ENCODE measurements around the gene PTRHD1.
"Not testable (repeated sequence)": the region's sequence is repeated elsewhere in the genome, so short reads cannot be mapped to it uniquely, and the experiment has no call there.

PTRHD1 gene

DNA sequence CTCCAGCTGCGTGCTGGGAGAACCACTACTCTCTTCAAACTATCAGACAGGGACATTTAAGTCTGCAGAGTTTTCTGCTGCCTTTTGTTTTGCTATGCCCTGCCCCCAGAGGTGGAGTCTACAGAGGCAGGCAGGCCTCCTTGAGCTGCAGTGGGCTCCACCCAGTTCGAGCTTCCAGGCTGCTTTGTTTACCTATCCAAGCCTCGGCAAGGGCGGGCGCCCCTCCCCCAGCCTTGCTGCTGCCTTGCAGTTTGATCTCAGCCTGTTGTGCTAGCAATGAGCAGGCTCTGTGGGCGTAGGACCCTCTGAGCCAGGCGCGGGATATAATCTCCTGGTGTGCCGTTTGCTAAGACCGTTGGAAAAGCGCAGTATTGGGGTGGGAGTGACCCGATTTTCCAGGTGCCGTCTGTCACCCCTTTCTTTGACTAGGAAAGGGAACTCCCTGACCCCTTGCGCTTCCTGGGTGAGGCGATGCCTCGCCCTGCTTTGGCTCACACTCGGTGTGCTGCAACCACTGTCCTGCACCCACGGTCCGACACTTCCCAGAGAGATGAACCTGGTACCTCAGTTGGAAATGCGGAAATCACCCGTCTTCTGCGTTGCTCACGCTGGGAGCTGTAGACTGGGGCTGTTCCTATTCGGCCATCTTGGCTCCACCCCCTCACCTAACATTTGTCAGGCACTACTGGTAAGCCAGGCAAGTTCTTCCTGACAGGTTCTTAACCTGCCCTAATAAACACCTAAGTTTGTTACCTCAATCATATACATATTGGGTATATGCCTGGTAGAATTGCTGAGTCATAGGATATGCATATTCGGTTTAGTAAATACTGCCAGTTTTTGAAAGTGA, 12.8 kb upstream of the PTRHD1 start:
- not testable (repeated sequence) for DNase-seq

DNA sequence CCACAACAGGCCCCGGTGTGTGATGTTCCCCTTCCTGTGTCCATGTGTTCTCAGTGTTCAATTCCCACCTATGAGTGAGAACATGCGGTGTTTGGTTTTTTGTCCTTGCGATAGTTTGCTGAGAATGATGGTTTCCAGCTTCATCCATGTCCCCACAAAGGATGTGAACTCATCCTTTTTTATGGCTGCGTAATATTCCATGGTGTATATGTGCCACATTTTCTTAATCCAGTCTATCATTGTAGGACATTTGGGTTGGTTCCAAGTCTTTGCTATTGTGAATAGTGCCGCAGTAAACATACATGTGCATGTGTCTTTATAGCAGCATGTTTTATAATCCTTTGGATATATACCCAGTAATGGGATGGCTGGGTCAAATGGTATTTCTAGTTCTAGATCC, 7.3 kb upstream of the PTRHD1 start:
- DNase-seq, result not testable (repeated sequence)

DNA sequence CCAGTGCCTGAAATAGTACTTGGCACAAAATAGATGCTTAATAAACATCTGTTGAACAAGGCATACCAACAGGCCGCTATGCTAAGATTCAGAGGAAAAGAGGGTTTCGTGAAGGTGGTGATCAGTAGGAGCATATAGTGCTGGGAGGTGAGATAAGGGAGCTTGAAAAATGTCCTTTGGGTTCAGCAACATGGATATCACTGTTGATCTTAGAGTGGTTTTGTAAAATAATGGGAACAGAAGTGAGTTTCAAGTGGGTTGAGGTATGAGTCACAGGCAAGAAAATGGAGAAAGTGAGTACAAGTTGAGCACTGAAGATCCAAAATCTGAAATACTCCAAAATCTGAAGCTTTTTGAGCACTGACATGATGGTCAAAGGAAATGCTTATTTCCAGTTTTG, 4.5 kb upstream of the PTRHD1 start:
- DNase-seq, result no peak

DNA sequence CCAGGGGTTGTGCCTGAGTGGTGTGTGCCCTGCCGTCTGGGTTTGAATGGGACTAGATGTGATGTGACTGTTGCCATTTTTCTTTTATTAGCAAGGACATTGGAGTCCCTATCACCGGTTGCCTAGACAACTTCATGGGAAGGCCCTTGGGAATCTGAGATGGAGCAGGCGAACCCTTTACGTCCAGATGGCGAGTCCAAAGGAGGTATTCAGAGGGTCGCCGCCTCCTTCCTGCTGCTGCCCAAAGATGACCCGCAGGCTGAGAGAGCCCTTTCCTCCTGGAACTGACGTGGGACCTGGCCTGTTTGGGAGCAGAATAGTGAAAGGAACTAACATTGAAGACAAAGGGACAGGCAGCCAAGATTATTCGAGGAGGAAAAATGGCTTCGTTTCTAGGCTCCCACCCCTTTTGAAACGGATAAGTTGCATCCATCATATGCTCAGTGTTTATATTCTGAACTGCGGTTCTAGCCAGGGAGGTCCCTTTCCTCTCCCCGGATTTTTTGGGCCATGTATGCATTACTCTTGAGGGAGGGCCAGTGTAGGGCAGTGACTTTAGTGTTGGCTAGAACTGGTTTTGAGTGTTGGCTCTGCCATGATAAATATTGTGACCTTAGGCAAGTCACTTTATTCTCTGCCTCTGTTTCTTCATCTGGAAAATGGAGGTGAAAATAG, 707 bp upstream of the PTRHD1 start:
- no peak for DNase-seq

DNA sequence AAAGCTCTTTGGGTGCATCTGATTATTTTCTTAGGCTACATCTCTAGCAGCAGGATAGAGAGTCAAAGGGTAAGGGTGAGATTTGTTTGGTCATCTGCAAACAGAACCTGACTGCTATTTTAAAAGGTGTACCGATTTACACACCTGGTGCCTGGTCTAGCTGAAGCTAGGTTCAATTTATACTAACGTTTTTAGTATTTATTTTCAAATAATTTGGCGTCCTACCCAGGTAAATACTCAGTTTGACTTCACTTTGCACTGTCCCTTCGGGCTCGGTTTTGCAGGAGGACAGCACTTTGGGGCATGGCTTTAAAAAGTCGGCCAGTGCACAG, 683 bp downstream of the PTRHD1 start:
- no peak for DNase-seq

DNA sequence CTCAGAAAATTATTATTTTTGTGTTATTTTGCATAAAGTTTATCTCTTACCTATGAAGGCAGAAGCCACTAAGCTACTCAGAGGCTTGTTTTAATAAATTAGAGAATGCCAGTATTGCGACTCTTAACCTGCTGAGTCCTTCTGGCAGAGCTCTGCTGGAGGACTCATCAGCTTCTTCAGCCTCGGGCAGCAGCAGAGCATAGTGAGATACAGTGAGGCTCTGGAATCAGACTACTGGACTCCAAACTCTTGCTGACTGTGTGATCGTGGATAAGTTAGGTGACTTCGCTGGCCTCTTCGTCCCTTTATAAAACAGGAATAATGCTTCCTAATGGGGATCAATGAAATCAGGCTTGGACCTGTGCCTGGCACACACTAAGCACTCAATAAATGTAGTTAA, 1.7 kb downstream of the PTRHD1 start:
- DNase-seq, result no peak

DNA sequence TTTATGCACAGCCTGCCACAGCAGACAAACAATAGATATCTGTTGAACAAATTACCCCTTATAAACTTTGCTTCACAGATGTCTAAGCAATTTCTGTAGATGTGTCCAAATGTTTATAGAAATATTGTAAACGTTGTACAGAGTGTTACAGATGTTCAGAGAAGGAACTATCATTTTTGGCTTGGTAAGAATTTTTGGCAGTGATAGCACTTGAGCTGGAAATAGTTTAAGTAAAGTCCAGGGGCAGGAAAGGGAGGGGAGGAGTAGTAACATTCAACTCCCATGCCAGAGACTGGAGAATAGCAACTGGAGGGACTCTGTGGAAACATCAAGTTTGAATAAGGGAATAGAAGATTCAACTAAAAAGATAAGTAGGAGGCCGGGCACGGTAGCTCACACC, 4.4 kb downstream of the PTRHD1 start:
- no peak for DNase-seq

DNA sequence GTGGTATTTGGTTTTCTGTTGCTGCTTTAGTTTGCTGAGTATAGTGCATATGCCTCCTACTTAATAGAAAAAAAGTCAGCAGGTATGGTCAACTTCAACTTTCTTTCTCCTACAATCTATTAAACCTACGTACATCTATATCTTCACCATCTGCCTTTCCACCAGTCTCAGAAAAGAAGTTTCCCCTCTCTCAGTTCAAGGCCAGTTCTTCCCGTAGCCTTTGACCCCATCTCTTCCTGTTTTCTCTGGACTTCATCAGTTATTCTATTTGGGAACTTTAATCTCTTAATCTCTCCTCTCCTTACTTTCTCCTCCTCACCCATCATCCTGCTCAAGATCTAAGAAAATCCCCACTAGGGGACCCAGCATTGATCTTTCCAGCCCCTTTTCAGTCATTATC, 5.7 kb downstream of the PTRHD1 start:
- DNase-seq, result no peak

DNA sequence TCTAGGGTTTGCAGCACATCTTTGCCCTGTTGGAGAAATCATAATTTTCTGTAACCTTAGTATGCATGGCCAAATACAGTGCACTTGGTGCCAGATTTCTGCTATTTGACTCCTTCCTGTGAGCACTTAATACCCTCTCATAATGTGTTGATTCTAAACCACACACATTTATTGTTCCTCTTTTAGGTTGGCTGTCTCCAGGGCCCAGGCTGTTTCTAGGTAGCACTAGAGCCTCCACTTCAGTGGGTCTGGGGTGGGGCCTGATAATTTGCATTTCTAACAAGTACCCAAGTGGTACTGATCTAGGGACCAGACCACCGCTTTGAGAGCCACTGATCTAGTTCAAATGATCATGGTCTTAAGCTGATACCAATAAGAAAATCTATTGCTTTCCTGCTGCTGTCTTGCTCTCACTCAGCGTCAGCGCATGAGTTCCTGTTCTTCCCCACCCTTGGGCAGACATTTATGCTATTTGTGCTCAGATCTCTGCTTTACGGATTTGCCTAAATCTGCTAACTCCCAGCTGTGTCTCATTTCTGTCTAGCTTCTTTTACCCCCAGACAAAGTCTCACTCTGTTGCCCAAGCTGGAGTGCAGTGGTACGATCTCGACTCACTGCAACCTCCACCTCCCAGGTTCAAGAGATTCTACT, 7.4 kb downstream of the PTRHD1 start:
- no peak for DNase-seq

DNA sequence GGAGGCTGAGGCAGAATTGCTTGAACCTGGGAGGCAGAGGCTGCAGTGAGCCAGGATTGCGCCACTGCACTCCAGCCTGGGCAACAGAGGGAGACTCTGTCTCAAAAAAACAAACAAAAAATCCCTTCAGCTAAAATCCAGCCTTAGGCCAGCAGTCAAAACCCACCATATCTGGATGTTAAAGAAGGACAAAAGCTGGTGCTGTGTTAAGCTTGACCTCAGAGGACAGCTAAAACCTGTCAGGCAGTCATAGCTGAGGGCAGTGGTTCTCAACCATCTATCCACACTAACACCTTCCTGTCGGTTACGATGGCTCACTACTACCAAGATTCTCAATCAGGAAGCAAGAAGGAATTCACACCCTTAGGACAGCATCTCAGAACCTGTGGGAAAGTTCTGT, 9.6 kb downstream of the PTRHD1 start:
- no peak for DNase-seq

DNA sequence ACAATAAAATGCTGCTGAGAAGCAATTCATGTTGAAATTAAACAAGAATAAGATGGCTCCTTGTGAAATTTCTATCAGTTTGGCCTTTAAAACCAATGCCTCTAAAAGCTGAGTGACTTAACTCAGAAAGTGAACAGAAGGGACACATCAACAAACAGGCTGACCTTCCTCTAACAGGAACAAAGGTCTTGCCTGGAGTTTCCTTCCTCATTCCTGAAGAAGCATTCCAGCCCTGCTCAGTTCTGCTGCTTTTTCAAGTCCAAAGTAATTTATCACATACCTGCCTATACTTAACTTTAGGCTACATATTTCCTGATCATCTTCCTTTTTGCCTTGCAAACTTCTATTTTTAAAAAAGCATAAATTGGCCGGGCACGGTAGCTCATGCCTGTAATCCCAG, 14.1 kb downstream of the PTRHD1 start:
- no peak for DNase-seq

DNA sequence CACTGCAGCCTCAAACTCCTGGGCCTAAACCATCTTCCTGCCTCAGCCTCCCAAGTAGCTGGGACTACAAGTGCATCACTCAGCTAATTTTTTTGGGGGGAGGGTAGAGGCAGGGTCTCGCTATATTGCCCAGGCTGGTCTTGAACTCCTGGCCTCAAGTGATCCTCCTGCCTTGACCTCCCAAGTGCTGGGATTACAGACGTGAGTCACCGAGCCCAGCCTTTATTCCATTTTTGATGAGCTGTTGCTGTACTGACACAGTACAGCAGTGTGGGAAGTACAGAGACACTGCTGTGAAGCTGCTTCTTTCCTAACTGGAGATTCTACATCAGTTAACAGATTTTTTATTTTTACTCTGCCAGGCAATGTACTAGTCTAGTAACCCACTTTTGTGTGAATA, 18.8 kb downstream of the PTRHD1 start:
- no peak for DNase-seq

DNA sequence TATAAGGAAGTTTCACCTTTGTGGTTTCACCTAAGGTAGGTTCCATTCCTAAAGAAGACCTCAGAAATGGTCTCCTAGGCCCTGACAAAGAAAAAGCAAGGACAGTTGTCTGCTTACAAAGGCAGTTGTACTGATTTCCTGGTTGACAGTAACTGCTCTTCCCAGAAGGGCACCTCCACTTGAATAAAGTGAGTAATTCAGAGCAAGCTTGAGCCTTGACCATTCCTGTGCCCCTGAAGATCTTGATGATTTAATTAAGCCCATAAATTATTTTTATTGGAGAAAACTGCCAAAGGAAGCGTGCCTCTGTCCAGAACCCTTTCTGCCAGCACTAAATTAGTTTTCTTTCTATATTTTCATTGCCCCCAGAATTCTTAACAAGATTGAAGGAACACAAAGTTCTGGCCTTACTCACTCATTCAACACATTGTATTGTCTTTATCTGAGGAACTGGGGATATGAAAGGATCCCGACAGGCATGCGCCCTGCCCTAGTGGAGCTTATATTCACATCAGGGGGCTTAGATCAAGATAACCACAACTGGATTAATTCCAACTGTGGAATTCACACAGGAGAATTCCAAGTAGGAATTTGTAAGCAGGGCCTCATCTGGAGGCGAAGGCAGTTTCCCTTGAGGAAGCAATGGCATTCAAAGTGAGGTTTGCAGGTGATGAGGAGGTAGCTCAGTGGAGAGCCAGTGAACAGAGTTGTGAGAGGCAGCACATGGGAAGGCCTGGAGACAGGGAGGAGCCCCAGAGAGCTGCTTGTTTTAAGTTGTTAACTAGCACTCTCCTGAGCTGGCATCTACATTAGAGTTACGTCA, 21.2 kb downstream of the PTRHD1 start:
- DNase-seq, result no peak

DNA sequence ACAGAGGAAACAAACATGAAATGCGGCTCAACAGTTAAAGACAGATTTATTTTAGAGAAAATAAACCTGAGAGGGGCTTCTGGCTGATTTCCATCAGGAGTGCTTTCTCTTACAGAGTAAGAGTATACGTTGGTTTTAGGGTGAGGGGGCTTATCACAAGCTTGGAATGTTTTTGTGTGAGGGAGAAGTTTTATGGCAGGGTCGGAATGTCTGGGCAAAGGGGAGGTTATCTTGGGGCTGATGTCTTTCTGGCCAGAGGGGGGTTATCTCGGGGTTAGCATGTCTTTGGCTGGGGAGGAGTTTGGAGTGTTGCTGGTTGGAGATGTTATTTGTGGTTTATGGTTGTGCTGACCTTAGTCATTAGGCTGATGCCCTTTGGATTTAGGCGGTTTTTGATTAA, 22.1 kb downstream of the PTRHD1 start:
- DNase-seq, result no peak

DNA sequence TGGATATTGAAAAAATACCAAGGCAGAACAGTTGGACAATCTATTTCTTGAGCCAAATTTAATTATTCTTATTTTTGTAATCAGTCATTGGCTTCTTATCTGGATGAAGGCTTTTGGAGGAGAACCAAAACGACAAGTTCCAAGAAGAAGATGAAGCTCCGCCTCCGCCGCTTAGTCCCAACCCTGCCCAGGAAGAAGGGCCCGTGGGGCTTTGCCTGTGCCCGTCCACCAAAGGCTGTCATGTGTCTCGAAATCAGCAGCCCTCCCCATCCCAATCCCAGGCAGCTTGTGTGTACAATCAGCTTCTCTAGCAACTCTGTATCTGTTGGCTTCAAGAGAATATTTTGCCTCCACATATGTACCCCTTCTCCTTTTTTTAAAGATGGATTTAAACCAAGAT, 24.6 kb downstream of the PTRHD1 start:
- no peak for DNase-seq

DNA sequence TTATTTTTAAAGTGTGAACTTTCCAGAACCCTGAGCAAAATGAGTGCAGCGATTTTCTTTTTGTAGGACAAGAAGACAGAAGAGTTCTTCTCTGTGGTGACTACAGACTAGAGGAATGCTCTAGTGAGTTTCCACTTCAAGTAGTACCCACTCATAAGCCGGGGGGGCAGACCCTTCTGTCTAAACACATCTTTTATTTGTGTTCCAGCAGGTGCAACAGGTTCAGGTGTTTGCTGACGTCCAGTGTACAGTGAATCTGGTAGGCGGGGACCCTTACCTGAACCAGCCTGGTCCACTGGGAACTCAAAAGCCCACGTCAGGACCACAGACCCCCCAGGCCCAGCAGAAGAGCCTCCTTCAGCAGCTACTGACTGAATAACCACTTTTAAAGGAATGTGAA, 25.2 kb downstream of the PTRHD1 start:
- DNase-seq, result no peak

DNA sequence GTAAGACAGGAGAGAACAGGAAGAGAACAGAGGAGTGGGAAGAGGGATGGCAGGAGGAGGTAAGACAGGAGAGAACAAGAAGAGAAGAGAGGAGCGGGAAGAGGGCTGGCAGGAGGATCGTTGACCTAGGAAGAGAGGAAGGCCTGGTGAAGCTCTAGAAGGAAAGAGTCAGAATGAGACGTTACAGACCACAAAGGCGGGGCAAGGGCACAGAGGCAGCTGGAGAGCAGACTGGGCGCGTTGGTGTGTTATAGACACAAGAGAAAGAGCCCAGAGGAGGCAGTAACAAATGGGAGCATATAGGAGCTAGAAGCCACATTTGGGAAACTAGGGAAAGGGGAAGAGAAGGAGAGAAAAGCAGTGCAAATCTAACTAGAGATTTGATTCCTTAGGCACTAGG, 26.6 kb downstream of the PTRHD1 start:
- no peak for DNase-seq

DNA sequence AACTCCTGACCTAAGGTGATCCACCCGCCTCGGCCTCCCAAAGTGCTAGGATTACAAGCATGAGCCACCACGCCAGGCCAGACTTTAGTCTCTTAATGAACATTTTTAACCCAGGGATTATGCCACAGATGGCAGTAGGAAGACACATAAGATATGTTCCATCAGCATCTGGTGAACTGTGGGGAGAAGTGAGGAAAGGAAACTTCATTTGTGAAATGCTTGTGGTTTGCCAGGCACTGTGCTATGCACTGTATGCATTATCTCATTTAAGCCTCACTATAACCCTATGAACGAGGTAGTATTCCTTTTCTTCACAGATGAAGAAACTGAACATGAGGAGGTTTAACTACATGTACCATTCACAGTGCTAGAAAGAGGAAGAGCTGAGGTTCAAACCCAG, 29.3 kb downstream of the PTRHD1 start:
- no peak for DNase-seq

DNA sequence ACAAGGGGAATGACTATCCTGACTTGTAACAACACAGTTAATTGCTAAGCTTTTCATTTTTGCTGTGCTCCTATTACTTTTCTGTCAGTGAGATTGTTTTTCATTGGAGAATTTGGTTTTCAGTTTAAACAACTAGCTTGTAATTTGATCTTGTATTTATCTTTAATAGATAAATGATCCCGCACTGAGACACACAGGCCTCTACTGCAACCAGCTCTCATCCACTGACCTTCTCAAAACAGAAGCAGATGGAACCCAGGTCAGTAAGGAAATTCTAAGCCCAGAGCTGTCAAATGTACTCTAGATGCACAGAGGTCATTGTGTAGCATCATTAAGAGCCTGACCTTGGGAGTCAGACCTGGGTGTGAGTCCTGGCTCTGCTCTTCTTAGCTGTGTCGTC, 30.7 kb downstream of the PTRHD1 start:
- DNase-seq, result no peak

DNA sequence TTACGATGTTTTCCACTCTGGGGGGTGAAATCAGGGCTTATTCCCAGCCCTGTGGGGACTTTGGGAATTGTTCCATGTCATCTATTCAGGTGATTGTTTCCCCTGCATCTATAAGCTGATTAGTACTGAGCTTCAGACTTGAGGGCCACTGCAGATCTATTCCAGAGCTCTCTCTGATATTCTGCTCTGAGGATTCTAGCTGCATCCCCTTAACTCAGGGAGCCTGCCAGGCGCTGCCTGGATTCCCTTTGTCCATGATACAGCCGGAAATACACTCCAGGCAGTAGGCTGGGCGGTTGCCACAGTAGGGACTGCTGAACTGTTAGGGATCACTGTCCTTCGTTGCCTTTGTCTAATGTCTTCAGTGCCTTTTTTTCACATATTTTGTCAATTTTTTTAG, 31.3 kb downstream of the PTRHD1 start:
- no peak for DNase-seq

DNA sequence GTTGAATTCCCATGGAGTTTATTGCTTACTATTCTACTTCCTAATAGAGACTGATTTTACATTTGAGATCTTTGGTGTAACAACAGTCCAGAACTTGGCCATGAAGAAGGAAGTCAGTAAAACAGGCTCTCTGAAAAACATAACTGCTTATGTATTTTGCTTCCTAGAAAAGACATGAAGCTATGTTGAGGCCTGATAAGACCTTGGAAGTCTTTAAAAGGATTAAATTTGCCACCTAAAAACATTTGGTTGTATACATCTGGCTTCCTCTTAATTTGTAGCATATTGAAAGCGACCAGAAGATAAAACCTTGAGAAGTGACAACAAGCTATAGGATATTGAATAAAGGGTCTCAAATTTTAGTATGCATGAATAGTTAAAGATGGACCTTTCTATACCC, 36.4 kb downstream of the PTRHD1 start:
- no peak for DNase-seq

DNA sequence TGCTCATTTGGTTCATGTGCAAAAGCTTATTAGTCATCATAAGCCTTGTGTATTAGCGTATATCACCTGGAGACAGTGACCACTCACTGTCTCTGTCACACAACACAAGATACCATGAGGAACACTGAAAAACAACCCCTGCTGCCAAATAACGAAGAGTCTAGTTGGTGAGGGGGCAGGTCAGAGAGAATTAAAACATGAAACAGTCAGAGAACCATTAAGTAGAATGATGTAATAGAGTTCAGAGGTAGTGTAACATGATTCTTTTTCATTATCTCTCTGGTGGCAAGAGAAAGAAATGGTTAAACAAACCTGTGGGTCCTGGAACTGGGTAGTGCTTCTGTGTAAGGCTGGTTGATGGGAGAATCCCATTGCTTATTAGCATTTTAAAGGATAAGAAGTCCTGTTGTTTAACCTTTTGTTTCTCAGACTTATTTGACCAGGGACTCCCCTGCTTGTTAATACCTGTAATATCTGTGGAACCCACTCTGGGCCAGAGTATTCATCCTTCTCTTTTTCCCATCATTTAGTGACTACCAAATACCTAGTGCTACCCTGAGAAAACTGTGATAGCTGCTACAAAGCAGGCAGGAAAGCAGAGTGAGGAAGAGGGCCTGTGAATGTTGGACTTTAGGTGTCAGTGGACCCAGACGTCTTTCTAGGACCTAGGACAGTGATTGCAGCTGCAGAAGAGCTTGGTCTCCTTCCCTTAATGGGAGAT, 38.0 kb downstream of the PTRHD1 start:
- DNase-seq, result no peak

All from activated CD4-positive, alpha-beta T cell treated with anti-CD3 and anti-CD28 coated beads for 1 hour (primary cell).